GM12874 (cell line): ENCODE data around the gene ERC2.

Source experiments
- TF ChIP-seq, protein P1 (sequence below): IDR thresholded peaks from 2 replicates; pipeline ENCODE4 v1.5.1; 2011; ENCODE audit warnings: low read depth, mild to moderate bottlenecking, control low read depth, low read length, moderate library complexity; ENCODE audit not compliant: insufficient read depth

Gene ERC2

DNA sequence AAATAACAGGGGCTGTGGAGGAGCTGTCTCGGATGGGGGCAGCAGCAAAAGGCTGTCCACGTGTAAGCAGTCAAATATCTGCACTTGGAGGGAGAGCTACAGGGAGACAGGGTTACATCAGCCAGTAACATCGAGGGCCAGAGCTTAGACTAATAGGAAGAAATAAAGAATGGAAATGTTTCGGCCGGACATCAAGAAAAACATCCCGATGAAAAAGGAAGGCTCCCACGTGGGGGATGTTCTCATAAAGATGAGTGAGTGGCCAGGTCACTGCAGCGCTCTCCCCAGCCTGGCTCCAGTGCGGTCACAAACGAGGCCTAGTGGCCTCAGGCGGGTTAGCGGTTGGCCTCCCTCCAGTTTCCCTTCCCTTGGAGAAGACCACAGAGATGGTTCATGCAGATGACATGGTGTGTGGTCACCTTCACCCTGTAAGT lies 925.1 kb downstream of the ERC2 start:
- TF ChIP-seq, protein P1, sequence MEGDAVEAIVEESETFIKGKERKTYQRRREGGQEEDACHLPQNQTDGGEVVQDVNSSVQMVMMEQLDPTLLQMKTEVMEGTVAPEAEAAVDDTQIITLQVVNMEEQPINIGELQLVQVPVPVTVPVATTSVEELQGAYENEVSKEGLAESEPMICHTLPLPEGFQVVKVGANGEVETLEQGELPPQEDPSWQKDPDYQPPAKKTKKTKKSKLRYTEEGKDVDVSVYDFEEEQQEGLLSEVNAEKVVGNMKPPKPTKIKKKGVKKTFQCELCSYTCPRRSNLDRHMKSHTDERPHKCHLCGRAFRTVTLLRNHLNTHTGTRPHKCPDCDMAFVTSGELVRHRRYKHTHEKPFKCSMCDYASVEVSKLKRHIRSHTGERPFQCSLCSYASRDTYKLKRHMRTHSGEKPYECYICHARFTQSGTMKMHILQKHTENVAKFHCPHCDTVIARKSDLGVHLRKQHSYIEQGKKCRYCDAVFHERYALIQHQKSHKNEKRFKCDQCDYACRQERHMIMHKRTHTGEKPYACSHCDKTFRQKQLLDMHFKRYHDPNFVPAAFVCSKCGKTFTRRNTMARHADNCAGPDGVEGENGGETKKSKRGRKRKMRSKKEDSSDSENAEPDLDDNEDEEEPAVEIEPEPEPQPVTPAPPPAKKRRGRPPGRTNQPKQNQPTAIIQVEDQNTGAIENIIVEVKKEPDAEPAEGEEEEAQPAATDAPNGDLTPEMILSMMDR, result no peak

DNA sequence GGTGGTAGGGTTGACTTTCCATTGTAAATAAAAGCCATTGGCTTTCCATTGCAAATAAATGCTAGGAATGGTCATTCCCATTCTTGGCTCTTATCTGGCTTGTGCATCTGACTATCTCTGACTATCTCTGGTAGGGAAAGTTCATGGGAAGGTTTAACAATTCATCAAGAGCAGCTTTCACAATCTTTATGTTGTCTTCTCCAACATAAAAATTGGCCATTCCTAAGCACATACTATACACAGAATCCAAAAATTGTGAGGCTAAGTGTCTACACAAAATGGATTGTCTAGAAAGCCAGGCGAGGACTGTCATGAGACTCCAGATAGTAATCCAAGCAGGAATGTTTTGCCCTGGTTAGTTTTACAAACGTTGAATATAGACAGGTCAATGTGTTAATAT lies 926.8 kb downstream of the ERC2 start:
- TF ChIP-seq, protein P1, result no peak

DNA sequence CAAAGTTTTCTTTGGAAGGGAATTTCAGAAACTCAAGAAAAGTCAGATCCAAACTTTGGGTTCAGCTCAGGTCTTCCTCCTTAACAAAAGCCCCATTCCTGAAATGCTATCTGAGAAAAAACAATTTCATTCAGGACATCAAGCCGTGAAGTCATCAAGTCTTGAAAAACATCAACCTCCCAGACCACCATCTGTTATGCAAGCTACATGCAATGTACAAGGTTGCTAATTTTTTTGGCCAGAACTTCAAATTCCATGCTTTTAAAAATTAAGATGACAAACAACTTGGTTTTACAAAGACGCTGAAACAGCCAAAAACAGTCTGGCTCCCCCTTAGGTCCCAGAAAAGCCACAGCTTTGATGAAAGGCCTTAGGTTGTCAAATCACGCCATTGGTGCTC lies 927.3 kb downstream of the ERC2 start:
- TF ChIP-seq, protein P1, result no peak

DNA sequence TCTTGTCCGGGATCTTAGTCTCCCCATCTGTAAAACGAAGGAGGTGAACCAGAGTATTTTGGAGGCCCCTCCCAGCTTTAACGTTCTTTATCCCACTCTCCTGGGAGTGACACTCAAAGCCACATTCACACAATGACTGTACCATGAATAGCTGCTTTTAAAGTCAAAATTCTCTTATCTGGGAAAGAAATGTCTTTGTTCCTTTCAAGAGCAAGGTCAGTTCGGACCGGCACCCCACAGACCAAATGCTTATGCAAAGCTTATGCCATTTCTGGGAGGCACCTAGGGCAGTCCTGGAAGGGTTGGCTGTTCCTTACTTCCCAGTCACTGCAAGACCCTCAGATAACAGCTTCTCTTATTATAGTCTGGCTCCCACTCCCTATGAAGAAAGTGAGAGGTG lies 927.7 kb downstream of the ERC2 start:
- TF ChIP-seq, protein P1, result no peak

- TF ChIP-seq, protein P1, result no peak
These were observed 930.1 kb downstream of the ERC2 start for GRCh38 chr3:55538158-55538557.

DNA sequence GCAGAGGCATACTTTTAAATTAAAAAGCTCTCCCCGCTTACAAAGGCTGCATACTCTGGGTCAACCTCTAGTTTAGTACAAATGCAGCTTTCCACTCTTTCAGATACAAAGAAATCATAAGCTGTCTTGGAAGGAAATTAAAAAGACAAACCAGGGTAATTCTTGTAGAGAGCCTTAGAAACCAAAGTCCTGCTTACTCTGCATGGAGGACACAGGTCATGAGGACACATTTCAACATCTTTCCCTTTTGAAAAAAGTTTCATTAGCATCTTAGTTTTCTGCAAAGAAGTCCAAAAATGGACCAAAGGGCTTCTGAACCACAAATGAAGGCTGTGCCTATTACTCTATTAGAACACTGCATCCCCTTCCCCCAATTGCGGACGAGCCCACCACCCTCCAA lies 930.7 kb downstream of the ERC2 start:
- TF ChIP-seq, protein P1, result no peak

DNA sequence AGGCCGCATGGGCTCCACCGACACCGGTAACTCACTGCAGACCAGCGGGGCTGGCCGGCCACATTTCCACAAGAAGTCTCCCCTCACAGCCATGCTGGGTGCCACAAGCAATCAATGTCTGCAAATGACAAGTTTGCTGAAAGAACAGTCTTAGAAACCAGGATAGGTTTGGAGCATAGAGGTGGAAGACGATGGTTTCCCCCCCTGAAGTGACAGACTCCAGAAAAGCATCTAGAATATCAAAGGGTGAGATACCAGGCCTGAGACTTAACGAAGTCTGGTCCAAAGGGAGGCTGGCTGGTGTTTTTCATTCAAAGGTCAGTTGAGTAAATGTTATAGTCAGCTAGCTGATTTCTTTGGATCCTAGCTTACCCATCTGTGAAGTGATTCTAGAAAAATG lies 931.1 kb downstream of the ERC2 start:
- TF ChIP-seq, protein P1, result no peak

DNA sequence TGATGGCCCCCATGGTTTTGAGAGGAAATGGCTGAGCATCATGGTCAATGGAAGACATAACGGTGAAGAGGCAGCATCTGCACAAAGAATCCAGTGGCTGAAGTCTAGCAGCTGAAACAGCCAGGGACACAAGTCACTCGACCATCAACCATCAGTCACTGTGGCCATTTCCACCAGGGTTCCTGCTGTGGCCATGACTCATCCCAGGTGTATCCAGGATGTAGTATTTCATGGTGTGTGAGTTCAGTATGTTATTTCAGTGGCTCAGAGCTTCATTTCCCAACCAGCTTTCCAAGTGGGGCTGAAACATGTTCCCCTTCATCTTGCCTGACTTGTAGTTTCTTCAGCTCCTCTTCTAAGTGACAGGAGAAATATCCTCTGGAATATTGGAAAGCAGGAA lies 933.4 kb downstream of the ERC2 start:
- TF ChIP-seq, protein P1, result no peak
